Hepatocyte (in vitro differentiated cells): ENCODE data around the gene RNF224. TPM values are rescaled to one million over a fixed set of nuclear protein-coding genes. Genes with fewer than 3 reads are reported as not detected.

Source experiments
- DNase-seq: peaks from one replicate; pipeline ENCODE4 v3.0.0-alpha.2; 2016; ENCODE audit warnings: low spot score
- H2AFZ ChIP-seq: fragments of 200-600 bp; sonication (generic); 2 replicates; pipeline ENCODE4 v1.6.0; 2016; ENCODE audit warnings: antibody characterized with exemption, mild to moderate bottlenecking
- H3K27ac ChIP-seq: fragments of 200-600 bp; sonication (generic); 2 replicates; pipeline ENCODE4 v1.5.1; 2016; ENCODE audit warnings: mild to moderate bottlenecking
- H3K27me3 ChIP-seq: fragments of 200-600 bp; sonication (generic); 2 replicates; pipeline ENCODE4 v1.6.1; 2016
- H3K36me3 ChIP-seq: fragments of 200-600 bp; sonication (generic); replicated peaks from 2 replicates; pipeline ENCODE4 v1.5.1; 2016; ENCODE audit warnings: low read depth; ENCODE audit not compliant: insufficient read depth
- H3K4me1 ChIP-seq: fragments of 200-600 bp; sonication (generic); 2 replicates; pipeline ENCODE4 v1.5.1; 2016; ENCODE audit warnings: mild to moderate bottlenecking, moderate library complexity; ENCODE audit not compliant: insufficient read depth
- H3K4me2 ChIP-seq: fragments of 200-600 bp; sonication (generic); 2 replicates; pipeline ENCODE4 v1.6.0; 2016
- H3K4me3 ChIP-seq: fragments of 200-600 bp; sonication (generic); 2 replicates; pipeline ENCODE4 v1.5.1; 2016; ENCODE audit warnings: mild to moderate bottlenecking
- H3K79me2 ChIP-seq: fragments of 200-600 bp; sonication (generic); 2 replicates; pipeline ENCODE4 v1.6.0; 2017; ENCODE audit warnings: mild to moderate bottlenecking
- H3K9me2 ChIP-seq: fragments of 200-600 bp; sonication (generic); replicated peaks from 2 replicates; pipeline ENCODE4 v1.6.0; 2017; ENCODE audit warnings: mild to moderate bottlenecking; ENCODE audit not compliant: insufficient read depth
- H3K9me3 ChIP-seq: fragments of 200-600 bp; sonication (generic); 2 replicates; pipeline ENCODE4 v1.5.1; 2016; ENCODE audit warnings: low read depth, mild to moderate bottlenecking
- H4K20me1 ChIP-seq: fragments of 200-600 bp; sonication (generic); 2 replicates; pipeline ENCODE4 v1.6.0; 2016; ENCODE audit warnings: mild to moderate bottlenecking; ENCODE audit not compliant: insufficient read depth, poor library complexity, severe bottlenecking
- CTCF ChIP-seq: fragments of 200-600 bp; sonication (generic); IDR thresholded peaks from 2 replicates; pipeline ENCODE4 v1.5.1; 2016; ENCODE audit warnings: antibody characterized with exemption, mild to moderate bottlenecking; ENCODE audit not compliant: poor library complexity
- EZH2 ChIP-seq: fragments of 200-600 bp; sonication (generic); IDR thresholded peaks from 2 replicates; pipeline ENCODE4 v1.6.1; 2016; ENCODE audit warnings: antibody characterized with exemption, mild to moderate bottlenecking, borderline replicate concordance
- EZH2phosphoT487 ChIP-seq: fragments of 200-600 bp; sonication (generic); IDR thresholded peaks from one replicate; pipeline ENCODE4 v1.6.1; 2018; ENCODE audit warnings: antibody characterized with exemption, mild to moderate bottlenecking, low read depth, moderate library complexity; ENCODE audit not compliant: unreplicated experiment, severe bottlenecking
- WGBS: methylation state at CpG from one replicate; pipeline ENCODE4 v1.1.6; 2016; ENCODE audit warnings: low lambda C conversion rate; ENCODE audit errors: missing lambda C conversion rate; 5-methylcytosine and 5-hydroxymethylcytosine counted together
- polyA plus RNA-seq: library from polyadenylated mRNA; unstranded; fragments of >200 nt; fragmentation: Nextera tagmentation; extraction: Ambion mirVana; gene quantifications from 2 replicates; pipeline ENCODE4 v1.2.1, GENCODE V29; 2016
- total RNA-seq: library from RNA; depleted of rRNA; stranded (reverse); fragments of >200 nt; gene quantifications from 2 replicates; pipeline ENCODE4 v1.2.3, GENCODE V29; 2014

Gene RNF224
- total and polyA plus RNA-seq, 2 experiments from 2014 or later, result 1.1 to 1.4 TPM

GRCh38 chr9:137192448-137192780 is 34.9 kb upstream of the RNF224 start:
- H3K4me3 ChIP-seq, result no peak overlapping the region
- H3K9me3 ChIP-seq, result no peaks in the 10 kb centered on the region
- no peaks in the 10 kb centered on the region for H3K27me3 ChIP-seq
- H3K79me2 ChIP-seq, result peaks cover 88% of the 10 kb centered on the region
- 92% methylated on average over 9 of the region's 10 CpGs for whole genome bisulfite sequencing
- H3K27ac ChIP-seq, result no peak overlapping the region
- H4K20me1 ChIP-seq, result peaks cover 60% of the 10 kb centered on the region
- peaks cover 37% of the 10 kb centered on the region for H3K4me1 ChIP-seq
- no peaks in the 10 kb centered on the region for H3K9me2 ChIP-seq
- H2AFZ ChIP-seq, result no peak overlapping the region
- TF ChIP-seq EZH2, result no peak
- TF ChIP-seq CTCF, result no peak
- no peak for TF ChIP-seq EZH2phosphoT487
- no peak for DNase-seq
- no peak overlapping the region for H3K4me2 ChIP-seq
- H3K36me3 ChIP-seq, result no peaks in the 10 kb centered on the region

DNA sequence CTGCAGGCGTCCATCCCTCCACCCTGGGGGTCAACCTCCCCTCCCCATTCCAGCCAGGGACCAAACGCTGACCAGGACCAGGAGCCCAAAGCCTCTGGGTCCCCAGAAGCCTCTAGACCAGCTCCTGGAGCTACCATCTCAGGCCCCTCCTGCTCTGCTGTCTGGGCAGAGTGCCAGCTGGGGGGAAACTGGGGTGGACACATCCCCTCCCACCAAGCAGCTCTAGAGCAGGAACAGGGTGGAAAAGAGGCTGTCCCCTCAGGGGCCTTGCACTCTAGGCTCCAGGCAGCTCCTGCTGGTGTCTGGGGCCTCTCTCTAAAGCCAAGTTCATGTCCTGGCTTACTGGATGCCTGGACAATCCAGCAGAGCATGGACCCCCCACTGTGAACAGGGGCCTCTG is 34.4 kb upstream of the RNF224 start:
- no peak for TF ChIP-seq EZH2phosphoT487
- TF ChIP-seq EZH2, result no peak
- TF ChIP-seq CTCF, result no peak
- Histone ChIP-seq H3K27me3 (no peaks in the 10 kb centered on the region), H3K36me3 (no peaks in the 10 kb centered on the region), H4K20me1 (peaks cover 61% of the 10 kb centered on the region), H3K9me3 (no peaks in the 10 kb centered on the region), H3K27ac (no peak overlapping the region), H2AFZ (no peak overlapping the region), H3K4me3 (no peak overlapping the region), H3K79me2 (peaks cover 88% of the 10 kb centered on the region), H3K4me1 (peaks cover 38% of the 10 kb centered on the region), H3K4me2 (no peak overlapping the region), H3K9me2 (no peaks in the 10 kb centered on the region)
- DNase-seq, result no peak
- WGBS, result 94% methylated on average over 2 of the region's 2 CpGs

DNA sequence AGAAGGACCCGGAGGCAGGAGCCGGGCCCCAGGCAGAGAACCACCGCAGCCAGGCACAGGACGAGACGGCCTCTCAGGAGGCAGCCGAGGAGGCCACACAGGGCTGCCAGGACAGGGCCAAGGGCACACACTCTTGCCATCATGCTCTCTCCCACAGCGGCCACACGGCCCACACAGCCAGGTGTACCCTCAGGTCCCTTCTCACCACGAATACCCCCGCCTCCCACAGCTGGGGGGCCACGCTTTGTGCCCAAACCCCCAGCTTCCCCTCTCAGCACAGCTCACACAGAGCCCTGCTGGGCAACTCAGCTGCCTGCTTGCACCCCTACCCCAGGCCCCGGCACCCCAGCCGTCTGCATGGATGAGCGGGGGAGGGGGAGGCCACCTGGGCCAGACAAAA is 33.5 kb upstream of the RNF224 start:
- Histone ChIP-seq H3K4me1 (peaks cover 47% of the 10 kb centered on the region), H3K4me3 (no peak overlapping the region), H2AFZ (no peak overlapping the region), H3K27me3 (no peaks in the 10 kb centered on the region), H4K20me1 (peaks cover 70% of the 10 kb centered on the region), H3K36me3 (no peaks in the 10 kb centered on the region), H3K79me2 (peaks cover 94% of the 10 kb centered on the region), H3K27ac (peak overlapping the region; percentile 34), H3K9me3 (no peaks in the 10 kb centered on the region), H3K9me2 (no peaks in the 10 kb centered on the region), H3K4me2 (peak overlapping the region; percentile 99)
- no peak for DNase-seq
- TF ChIP-seq CTCF (no peak), EZH2 (no peak), EZH2phosphoT487 (no peak)
- WGBS, result 96% methylated on average over 13 of the region's 14 CpGs

GRCh38 chr9:137194388-137194787 is 32.9 kb upstream of the RNF224 start:
- no peak overlapping the region for H3K4me3 ChIP-seq
- peaks cover 53% of the 10 kb centered on the region for H3K4me1 ChIP-seq
- 83% methylated on average over 13 of the region's 16 CpGs for WGBS
- H3K27me3 ChIP-seq, result no peaks in the 10 kb centered on the region
- peak overlapping the region; percentile 99 for H3K4me2 ChIP-seq
- TF ChIP-seq EZH2phosphoT487, result no peak
- TF ChIP-seq EZH2, result no peak
- no peak for TF ChIP-seq CTCF
- H2AFZ ChIP-seq, result no peak overlapping the region
- H3K9me3 ChIP-seq, result no peaks in the 10 kb centered on the region
- no peaks in the 10 kb centered on the region for H3K9me2 ChIP-seq
- H3K36me3 ChIP-seq, result no peaks in the 10 kb centered on the region
- H3K27ac ChIP-seq, result peak overlapping the region; percentile 58
- H4K20me1 ChIP-seq, result peaks cover 73% of the 10 kb centered on the region
- DNase-seq, result peak; percentile 65
- H3K79me2 ChIP-seq, result peaks cover 99% of the 10 kb centered on the region
